HPDE6-E6E7 (cell line): ENCODE measurements around the gene ADAMTS20.

Experiments
- DNase-seq: peaks from one replicate; pipeline ENCODE4 v3.0.0; 2011; ENCODE audit warnings: missing footprints; ENCODE audit errors: extremely low spot score

ADAMTS20 gene

GRCh38 chr12:43480591-43480990, 71.4 kb downstream of the ADAMTS20 start:
- no peak for DNase-seq

GRCh38 chr12:43462741-43463140, 89.3 kb downstream of the ADAMTS20 start:
- DNase-seq: no peak

GRCh38 chr12:43462080-43462479, 89.9 kb downstream of the ADAMTS20 start:
- no peak for DNase-seq

GRCh38 chr12:43459285-43459684, 92.7 kb downstream of the ADAMTS20 start:
- no peak for DNase-seq

GRCh38 chr12:43453761-43454160, 98.2 kb downstream of the ADAMTS20 start:
- no peak for DNase-seq

- DNase-seq: peak; percentile 1
Measured at GRCh38 chr12:43444940-43445564, 107.0 kb downstream of the ADAMTS20 start.

GRCh38 chr12:43436597-43436996, 115.4 kb downstream of the ADAMTS20 start:
- no peak for DNase-seq

- DNase-seq: no peak
Measured at GRCh38 chr12:43434614-43435013, 117.4 kb downstream of the ADAMTS20 start.

GRCh38 chr12:43428088-43428600, 123.9 kb downstream of the ADAMTS20 start:
- no peak for DNase-seq

GRCh38 chr12:43425361-43425760, 126.6 kb downstream of the ADAMTS20 start:
- no peak for DNase-seq

- no peak for DNase-seq
Measured at GRCh38 chr12:43416981-43417380, 135.0 kb downstream of the ADAMTS20 start.

GRCh38 chr12:43407816-43408645, 144.0 kb downstream of the ADAMTS20 start:
- DNase-seq: no peak

- no peak for DNase-seq
Measured at GRCh38 chr12:43406801-43407200, 145.2 kb downstream of the ADAMTS20 start.

- no peak for DNase-seq
Measured at GRCh38 chr12:43402436-43402835, 149.6 kb downstream of the ADAMTS20 start.

- DNase-seq: no peak
Measured at GRCh38 chr12:43401096-43401495, 150.9 kb downstream of the ADAMTS20 start.

- no peak for DNase-seq
Measured at GRCh38 chr12:43396671-43397070, 155.3 kb downstream of the ADAMTS20 start.

- DNase-seq: no peak
Measured at GRCh38 chr12:43392116-43392515, 159.9 kb downstream of the ADAMTS20 start.

- no peak for DNase-seq
Measured at GRCh38 chr12:43381879-43382278, 170.1 kb downstream of the ADAMTS20 start.

- DNase-seq: no peak
Measured at GRCh38 chr12:43378448-43378847, 173.6 kb downstream of the ADAMTS20 start.

GRCh38 chr12:43370263-43370662, 181.7 kb downstream of the ADAMTS20 start:
- peak; percentile 68 for DNase-seq

- peak; percentile 13 for DNase-seq
Measured at GRCh38 chr12:43362910-43363694, 188.9 kb downstream of the ADAMTS20 start.

GRCh38 chr12:43361031-43361710, 190.8 kb downstream of the ADAMTS20 start:
- DNase-seq: no peak
